ENCODE measurements around the gene PCSK2. TPM values are rescaled to one million over a fixed set of nuclear protein-coding genes. Genes with fewer than 3 reads are reported as not detected.

Gene PCSK2
- total and polyA plus RNA-seq, 8 donors: 5.4 to 51.0 (median 9.3) TPM

- Histone ChIP-seq H3K36me3 (no peaks in the 10 kb centered on the region), H3K27me3 (no peaks in the 10 kb centered on the region), H3K4me1 (no peaks in the 10 kb centered on the region), H3K9me3 (no peaks in the 10 kb centered on the region), H3K27ac (no peak overlapping the region), H3K4me3 (no peak overlapping the region)
- TF ChIP-seq CTCF (IDR thresholded peaks at IDR 0.05): no peak
- intact Hi-C loops (cut with DNase I): loop anchor here in 1 of 3 donors (5.0 kb wide), 1 partner anchor 620 kb away; no protein-coding TSS in a partner anchor
- no peak for FAIRE-seq
- ATAC-seq: no peak
- WGBS, 2 donors: 69 to 82% methylated on average over 2 of the region's 2 CpGs
- DNase-seq: no peak
Measured at GRCh38 chr20:17427638-17428037, 200.8 kb downstream of the PCSK2 start.

GRCh38 chr20:17430125-17430950 is 203.5 kb downstream of the PCSK2 start:
- FAIRE-seq: no peak
- 30 to 33% methylated on average over 3 of the region's 3 CpGs for WGBS, 2 donors
- no peaks in the 10 kb centered on the region for H3K27me3 ChIP-seq
- H3K36me3 ChIP-seq: no peaks in the 10 kb centered on the region
- no peak overlapping the region for H3K4me3 ChIP-seq
- peak in 3 of 4 donors; percentile 23 to 66 (median 65) for ATAC-seq
- intact Hi-C loops (cut with DNase I): loop anchor here in 1 of 3 donors (10.0 kb wide), 1 partner anchor 626 kb away; no protein-coding TSS in a partner anchor
- no peak for TF ChIP-seq CTCF (IDR thresholded peaks at IDR 0.05)
- no peaks in the 10 kb centered on the region for H3K9me3 ChIP-seq
- H3K4me1 ChIP-seq: no peaks in the 10 kb centered on the region
- H3K27ac ChIP-seq: no peak overlapping the region
- no peak for DNase-seq

GRCh38 chr20:17431621-17432364 is 205.0 kb downstream of the PCSK2 start:
- Histone ChIP-seq H3K4me3 (no peak overlapping the region), H3K4me1 (no peaks in the 10 kb centered on the region), H3K27ac (no peak overlapping the region), H3K27me3 (no peaks in the 10 kb centered on the region), H3K9me3 (no peaks in the 10 kb centered on the region), H3K36me3 (no peaks in the 10 kb centered on the region)
- peak in 3 of 4 donors; percentile 55 to 70 (median 63) for ATAC-seq
- FAIRE-seq: no peak
- peak in 4 of 6 donors; percentile 23 to 75 (median 46) for DNase-seq
- intact Hi-C loops (cut with DNase I): loop anchor here in 2 of 3 donors (2.0 to 10.0 kb wide), 2 partner anchors 627 to 629 kb away; no protein-coding TSS in a partner anchor
- 31 to 34% methylated on average over 17 of the region's 17 CpGs for WGBS, 2 donors
- TF ChIP-seq CTCF (IDR thresholded peaks at IDR 0.05): peak; percentile 71 to 83 (median 82)

GRCh38 chr20:17436664-17437063 is 209.8 kb downstream of the PCSK2 start:
- no peak for FAIRE-seq
- Histone ChIP-seq H3K27ac (no peak overlapping the region), H3K4me3 (no peak overlapping the region), H3K27me3 (no peaks in the 10 kb centered on the region), H3K4me1 (no peaks in the 10 kb centered on the region), H3K9me3 (no peaks in the 10 kb centered on the region), H3K36me3 (no peaks in the 10 kb centered on the region)
- no peak for ATAC-seq
- no peak for TF ChIP-seq CTCF (IDR thresholded peaks at IDR 0.05)
- intact Hi-C loops (cut with DNase I): loop anchor here in 2 of 3 donors (5.0 to 10.0 kb wide), 2 partner anchors 632 to 634 kb away; no protein-coding TSS in a partner anchor
- 78 to 86% methylated on average over 11 of the region's 11 CpGs for WGBS, 2 donors
- no peak for DNase-seq
